ENCODE data around the gene NCKAP5.

- TF ChIP-seq CTCF (IDR thresholded peaks at IDR 0.05 in 4 of 5, conservative IDR thresholded peaks at IDR 0.05 in 1 of 5): no peak
- TF ChIP-seq POLR2A (IDR thresholded peaks at IDR 0.05): no peak
Measured at GRCh38 chr2:132646540-132647108, 921.6 kb downstream of the NCKAP5 start.
